IPS DF 4.7 (cell line): ENCODE results near the gene CELSR2.

Experiments used
- DNase-seq: peaks from one replicate; pipeline ENCODE4 v3.0.0-alpha.2; 2013; ENCODE audit warnings: low spot score; ENCODE audit errors: extremely low read depth

Gene CELSR2

GRCh38 chr1:109231066-109231465 lies 18.3 kb upstream of the CELSR2 start:
- DNase-seq = no peak

GRCh38 chr1:109235137-109235536 lies 14.2 kb upstream of the CELSR2 start:
- no peak for DNase-seq

DNA sequence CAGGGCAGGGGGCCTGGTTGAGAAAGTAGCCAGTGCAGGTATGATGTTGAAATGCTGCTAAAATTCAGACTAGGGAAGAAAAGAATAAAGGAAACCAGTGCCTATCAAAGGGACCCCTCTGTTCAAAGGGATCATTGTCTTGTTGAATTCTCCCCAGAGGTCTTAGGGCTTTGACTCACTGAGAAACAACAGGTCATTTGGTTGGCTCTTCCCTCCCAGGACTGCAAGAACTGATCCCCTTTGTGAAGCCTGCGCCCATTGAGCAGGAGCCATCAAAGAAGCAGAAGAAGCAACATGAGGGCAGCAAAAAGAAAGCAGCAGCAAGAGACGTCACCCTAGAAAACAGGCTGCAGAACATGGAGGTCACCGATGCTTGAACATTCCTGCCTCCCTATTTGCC lies 11.8 kb upstream of the CELSR2 start:
- no peak for DNase-seq

DNA sequence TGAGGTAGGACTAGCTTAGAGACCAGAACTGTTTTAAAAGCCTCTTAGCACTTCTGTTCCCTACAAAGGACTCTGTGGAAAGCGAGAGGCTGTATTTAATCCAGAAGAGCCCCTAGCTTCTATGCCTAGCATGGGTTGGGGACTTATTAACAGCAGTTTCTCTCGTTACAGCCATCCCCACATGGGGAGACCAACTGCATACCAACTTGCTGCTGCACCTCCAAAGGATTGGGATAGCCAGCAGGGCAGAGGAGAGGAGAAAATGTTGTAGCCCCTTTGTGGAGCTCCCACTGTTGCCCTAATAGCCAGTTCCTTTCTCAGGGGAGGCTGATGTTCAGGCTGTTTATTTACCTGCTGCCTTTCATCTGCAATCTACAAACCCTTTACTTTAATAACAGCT lies 11.0 kb upstream of the CELSR2 start:
- DNase-seq = no peak

- DNase-seq = no peak
Observed at GRCh38 chr1:109239047-109239408, 10.3 kb upstream of the CELSR2 start.

DNA sequence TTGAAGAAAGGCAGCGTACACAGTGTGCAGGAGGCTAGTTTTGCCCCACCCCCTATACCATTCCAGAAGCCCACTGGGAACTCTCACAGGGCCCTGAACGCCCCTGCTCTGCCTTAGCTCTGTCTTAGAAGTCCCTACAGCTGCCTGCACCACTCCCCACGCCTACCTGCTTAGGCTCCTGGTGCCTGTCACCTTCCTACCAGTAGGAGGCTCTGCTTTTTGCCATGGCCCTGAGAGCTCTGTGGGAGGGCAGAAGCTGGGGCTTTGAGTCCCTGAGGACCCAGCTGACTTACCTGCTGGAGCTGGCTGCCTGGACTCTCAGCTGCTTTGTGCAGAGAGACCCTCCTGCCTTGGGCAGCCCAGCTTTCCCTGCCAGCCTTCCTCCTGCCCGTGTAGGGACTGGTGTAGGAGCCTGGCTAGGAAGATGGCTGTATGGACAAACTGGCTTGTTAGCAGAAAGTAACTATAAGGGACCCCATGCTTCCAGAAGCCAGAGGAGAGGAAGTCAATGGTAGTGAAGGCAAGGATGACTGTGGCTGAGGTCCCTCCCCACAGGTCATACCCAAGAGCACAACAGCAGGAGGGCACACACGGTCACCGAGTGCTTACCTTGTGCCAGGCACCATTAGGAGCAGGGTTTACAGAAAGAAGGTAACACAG lies 9.8 kb upstream of the CELSR2 start:
- no peak for DNase-seq

DNA sequence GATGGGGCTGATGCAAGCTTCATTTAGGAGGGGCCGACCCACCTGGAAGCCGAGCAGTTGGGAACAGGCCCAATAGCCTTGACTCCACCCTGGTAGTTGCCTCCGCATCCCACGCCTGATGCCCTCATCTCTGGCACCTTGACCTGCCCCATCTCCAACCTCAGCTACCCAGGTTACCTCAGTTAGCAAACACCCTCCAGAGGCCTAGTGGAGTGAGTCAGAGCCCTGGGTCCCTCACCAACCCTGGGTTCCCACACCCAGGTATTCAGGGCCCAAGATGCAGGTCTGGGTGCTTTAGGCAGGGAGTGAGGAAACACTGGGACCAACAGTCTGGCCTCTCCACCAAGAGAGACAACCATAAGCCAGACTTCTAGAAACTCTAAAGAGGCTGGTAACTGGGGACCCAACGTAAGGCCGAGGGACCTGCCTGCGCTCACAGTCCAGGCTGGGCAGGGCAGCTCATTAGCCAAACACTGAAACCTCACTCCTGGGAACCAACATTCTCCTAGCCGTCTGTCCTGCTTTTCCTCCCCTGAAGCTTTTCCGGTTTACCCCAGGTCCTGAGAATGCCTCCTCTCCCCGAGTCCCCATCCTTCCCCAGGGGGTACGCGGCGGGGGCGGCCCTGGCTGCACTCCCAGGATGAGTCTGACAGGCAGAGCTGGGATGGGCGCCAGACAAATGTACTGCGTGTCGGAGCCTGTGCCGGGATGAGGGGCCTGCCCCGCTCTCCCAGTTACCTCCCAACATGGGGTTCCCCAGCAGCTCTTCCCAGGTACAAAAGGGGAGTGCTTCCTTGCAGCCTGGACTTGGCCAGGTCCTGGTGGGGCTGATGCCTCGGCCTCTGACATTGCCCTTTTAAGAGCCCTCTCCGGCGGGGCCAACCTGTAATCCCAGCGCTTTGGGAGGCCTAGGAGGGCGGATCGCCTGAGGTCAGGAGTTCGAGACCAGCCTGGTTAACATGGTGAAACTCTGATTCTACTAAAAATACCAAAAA lies 8.9 kb upstream of the CELSR2 start:
- DNase-seq = no peak

DNA sequence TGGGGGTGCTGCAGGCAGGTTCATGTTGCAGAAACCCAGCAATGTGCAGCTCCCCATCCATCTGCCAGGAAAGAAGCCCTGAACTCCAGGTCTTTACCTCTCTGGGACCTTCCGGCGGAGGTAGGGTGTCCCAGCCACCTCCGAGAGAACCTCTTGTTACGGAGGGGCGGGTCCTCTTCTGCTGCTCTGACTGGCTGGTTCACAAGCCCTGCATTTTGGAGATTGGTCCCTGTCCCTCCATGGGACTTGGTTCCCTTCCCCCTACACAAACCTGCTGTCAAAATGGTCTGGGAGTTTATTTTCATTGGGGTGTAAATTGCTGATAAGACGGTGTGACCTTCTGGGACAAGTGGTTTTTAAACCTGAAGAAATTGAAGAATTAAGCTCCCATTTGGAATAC lies 8.0 kb upstream of the CELSR2 start:
- no peak for DNase-seq

DNA sequence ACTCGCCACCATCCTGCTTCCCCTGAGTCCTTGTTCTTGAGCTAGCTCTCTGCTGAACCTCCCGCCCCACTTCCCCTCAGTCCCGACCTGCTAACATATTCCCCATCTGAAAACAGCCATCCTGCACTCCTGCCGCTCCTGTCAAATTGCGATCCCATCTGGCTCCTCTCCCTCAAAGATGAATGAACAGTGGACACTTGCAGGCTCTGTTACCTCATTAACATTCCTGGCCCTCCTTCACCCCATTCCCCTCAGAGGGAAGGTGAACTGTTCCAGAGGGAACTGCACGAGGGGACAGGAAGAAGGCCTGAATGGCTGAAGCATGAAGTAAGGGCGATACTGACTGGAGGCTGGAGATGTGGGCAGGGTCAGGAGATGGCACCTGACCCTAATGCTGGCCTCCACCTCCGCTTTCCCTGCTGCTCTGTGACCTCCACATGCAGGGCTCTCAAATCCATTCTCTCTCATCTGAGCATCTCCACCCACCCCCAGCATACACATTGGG lies 7.4 kb upstream of the CELSR2 start:
- no peak for DNase-seq

DNA sequence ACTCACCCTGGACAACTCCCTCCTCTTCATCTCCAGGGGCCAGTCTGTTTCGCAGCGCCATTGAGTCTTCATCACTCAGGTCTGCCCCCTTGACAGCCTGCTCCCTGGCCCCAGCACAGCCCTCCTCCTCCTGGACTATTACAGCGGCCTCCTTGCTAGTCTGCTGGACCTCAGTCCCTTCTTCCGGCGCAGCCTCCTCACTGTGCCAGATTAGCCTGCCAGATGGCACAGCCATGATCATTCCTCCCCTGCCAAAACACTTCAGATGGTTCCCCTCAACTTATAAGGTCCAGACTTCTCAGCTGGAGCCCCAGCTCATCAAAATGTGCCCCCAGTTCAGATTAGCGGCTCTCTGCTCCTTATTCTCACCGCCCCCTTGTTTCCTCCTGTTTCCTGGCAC lies 7.0 kb upstream of the CELSR2 start:
- no peak for DNase-seq

- no peak for DNase-seq
Observed at GRCh38 chr1:109243221-109243620, 6.1 kb upstream of the CELSR2 start.

DNA sequence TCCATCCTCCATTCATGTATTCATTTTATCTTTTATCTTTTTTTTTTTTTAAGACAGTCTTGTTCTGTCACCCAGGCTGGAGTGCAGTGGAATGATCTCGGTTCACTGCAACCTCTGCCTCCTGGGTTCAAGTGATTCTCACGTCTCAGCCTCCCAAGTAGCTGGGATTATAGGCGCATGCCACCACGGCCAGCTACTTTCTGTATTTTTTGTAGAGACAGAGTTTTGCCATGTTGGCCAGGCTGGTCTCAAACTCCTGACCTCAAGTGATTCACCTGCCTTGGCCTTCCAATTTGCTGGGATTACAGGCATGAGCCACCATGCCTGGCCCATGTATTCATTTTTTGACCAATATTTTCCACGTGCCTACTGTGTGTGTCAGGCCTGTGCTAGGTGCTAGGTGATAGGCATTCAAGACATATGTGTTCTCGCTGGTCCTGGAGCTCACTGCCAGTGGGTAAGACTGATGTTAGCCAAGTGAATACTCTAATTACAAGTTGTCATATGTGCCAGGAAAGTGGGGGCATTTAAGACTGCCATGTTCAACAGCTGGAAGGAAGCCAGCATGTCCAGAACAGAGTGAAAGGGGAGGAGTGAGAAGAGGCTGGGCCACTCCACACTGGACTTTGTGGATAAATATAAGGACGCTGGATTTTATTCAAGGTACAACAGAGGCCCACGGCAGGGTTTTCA lies 5.3 kb upstream of the CELSR2 start:
- no peak for DNase-seq

GRCh38 chr1:109246141-109246551 lies 3.2 kb upstream of the CELSR2 start:
- no peak for DNase-seq

- DNase-seq = no peak
Observed at GRCh38 chr1:109247401-109248365, 1.7 kb upstream of the CELSR2 start.

DNA sequence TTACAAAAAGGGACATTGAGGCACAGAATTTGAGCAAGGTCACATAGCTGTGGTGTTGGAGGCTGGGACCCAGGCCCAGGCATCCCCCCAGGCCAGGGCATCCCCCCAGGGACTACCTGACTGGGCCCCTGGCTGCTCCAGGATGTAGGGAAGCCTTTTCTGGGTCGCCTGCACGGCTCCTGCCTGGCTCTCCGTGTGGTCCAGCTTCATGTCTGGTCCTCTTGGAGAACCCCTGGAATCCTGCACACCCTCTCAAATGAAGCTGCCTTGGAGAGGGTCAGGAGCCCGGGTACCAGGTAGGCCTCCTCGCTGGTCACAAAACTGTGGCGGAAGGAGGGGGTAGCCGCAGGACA lies 919 bp upstream of the CELSR2 start:
- DNase-seq = no peak

DNA sequence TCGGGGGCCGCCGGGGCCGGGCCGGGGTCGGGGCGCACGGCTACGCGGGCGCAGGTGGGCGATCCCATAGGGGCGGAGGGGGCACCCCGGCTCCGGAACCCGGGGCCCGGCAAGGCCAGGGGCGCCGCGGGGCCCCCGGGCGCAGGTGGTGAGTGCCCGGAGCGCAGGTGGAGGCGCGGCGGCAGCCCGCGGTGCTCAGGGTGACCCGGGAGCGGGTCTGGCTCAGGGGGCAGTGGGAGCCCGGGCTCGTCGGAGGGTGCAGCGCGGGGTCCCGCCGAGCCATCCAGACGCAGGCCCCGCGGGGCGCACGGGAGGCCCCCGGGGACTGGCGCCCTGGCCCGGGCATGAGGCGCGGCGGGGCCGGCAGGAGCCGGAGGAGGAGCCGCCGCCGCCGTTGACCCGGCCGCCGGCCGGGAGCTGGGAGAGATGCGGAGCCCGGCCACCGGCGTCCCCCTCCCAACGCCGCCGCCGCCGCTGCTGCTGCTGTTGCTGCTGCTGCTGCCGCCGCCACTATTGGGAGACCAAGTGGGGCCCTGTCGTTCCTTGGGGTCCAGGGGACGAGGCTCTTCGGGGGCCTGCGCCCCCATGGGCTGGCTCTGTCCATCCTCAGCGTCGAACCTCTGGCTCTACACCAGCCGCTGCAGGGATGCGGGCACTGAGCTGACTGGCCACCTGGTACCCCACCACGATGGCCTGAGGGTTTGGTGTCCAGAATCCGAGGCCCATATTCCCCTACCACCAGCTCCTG lies 489 bp downstream of the CELSR2 start:
- no peak for DNase-seq

- DNase-seq = no peak
Observed at GRCh38 chr1:109250454-109251276, 1.3 kb downstream of the CELSR2 start.

DNA sequence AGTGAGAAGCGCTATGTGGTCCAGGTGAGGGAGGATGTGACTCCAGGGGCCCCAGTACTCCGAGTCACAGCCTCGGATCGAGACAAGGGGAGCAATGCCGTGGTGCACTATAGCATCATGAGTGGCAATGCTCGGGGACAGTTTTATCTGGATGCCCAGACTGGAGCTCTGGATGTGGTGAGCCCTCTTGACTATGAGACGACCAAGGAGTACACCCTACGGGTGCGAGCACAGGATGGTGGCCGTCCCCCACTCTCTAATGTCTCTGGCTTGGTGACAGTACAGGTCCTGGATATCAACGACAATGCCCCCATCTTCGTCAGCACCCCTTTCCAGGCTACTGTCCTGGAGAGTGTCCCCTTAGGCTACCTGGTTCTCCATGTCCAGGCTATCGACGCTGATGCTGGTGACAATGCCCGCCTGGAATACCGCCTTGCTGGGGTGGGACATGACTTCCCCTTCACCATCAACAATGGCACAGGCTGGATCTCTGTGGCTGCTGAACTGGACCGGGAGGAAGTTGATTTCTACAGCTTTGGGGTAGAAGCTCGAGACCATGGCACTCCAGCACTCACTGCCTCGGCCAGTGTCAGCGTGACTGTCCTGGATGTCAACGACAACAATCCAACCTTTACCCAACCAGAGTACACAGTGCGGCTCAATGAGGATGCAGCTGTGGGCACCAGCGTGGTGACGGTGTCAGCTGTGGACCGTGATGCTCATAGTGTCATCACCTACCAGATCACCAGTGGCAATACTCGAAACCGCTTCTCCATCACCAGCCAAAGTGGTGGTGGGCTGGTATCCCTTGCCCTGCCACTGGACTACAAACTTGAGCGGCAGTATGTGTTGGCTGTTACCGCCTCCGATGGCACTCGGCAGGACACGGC lies 2.2 kb downstream of the CELSR2 start:
- DNase-seq = no peak
